Bronchial epithelial cell (primary cell): ENCODE results near the gene BCAS3. TPM values are rescaled to one million over a fixed set of nuclear protein-coding genes. Genes with fewer than 3 reads are reported as not detected.

Source experiments
- DNase-seq: peaks from one replicate; pipeline ENCODE4 v3.0.0-alpha.2; 2010; ENCODE audit warnings: low read depth
- FAIRE-seq: peaks from 2 replicates; lab custom pipeline; 2011; peaks lifted over from hg19 to GRCh38; lab: Jason Lieb, UNC
- H3K27me3 ChIP-seq: 2 replicates; pipeline ENCODE4 v1.5.1; 2011; ENCODE audit warnings: low read length; ENCODE audit not compliant: control insufficient read depth, insufficient read depth
- H3K36me3 ChIP-seq: 2 replicates; pipeline ENCODE4 v1.5.1; 2011; ENCODE audit warnings: low read length; ENCODE audit not compliant: control insufficient read depth, insufficient read depth
- H3K4me3 ChIP-seq: 2 replicates; pipeline ENCODE4 v1.5.1; 2011; ENCODE audit warnings: mild to moderate bottlenecking, low read depth, low read length, control low read depth
- CTCF ChIP-seq: IDR thresholded peaks from 2 replicates; pipeline ENCODE4 v1.5.1; 2011; ENCODE audit warnings: mild to moderate bottlenecking, moderate library complexity, low read length, control low read depth, inconsistent platforms; ENCODE audit not compliant: insufficient read depth, severe bottlenecking
- total RNA-seq: library from RNA; depleted of rRNA; stranded (reverse); fragments of >200 nt; gene quantifications from 2 replicates; pipeline ENCODE4 v1.2.1, GENCODE V29; 2014

BCAS3 gene
- total RNA-seq, 1 donor from 2014 or later, result 10.3 TPM

- no peaks in the 10 kb centered on the region for H3K36me3 ChIP-seq
- H3K27me3 ChIP-seq, result no peaks in the 10 kb centered on the region
- DNase-seq (no peak), FAIRE-seq (no peak)
- TF ChIP-seq CTCF, result no peak
- no peak overlapping the region for H3K4me3 ChIP-seq
These were observed 526.8 kb downstream of the BCAS3 start for GRCh38 chr17:61204456-61204855.

GRCh38 chr17:61205401-61205800 lies 527.8 kb downstream of the BCAS3 start:
- no peak for TF ChIP-seq CTCF
- no peak overlapping the region for H3K4me3 ChIP-seq
- DNase-seq (no peak), FAIRE-seq (no peak)
- H3K27me3 ChIP-seq, result no peaks in the 10 kb centered on the region
- no peaks in the 10 kb centered on the region for H3K36me3 ChIP-seq

DNA sequence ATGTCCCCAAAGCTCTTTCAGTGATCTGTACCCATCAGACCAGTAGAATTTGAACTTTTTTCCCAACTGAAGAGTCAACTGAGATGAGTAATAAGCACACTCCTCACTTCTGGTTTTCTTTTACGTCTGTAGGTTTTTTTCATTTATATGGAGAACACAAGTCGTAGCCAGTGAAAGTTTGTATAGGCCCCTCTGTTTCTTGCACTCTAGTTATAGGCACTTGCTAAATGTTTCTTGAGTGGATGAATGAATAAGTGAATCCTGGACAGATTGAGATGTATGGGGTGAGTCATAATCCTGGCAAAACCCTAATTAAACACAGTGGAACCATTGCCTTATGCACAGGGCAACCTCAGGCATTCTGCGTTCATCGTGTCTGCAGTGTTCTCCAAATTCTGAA lies 528.3 kb downstream of the BCAS3 start:
- Histone ChIP-seq H3K27me3 (no peaks in the 10 kb centered on the region), H3K36me3 (no peaks in the 10 kb centered on the region), H3K4me3 (no peak overlapping the region)
- DNase-seq (peak; percentile 31), FAIRE-seq (peak; percentile 32)
- no peak for TF ChIP-seq CTCF

- DNase-seq (no peak), FAIRE-seq (no peak)
- no peak for TF ChIP-seq CTCF
- H3K36me3 ChIP-seq, result no peaks in the 10 kb centered on the region
- H3K4me3 ChIP-seq, result no peak overlapping the region
- H3K27me3 ChIP-seq, result no peaks in the 10 kb centered on the region
These were observed 529.3 kb downstream of the BCAS3 start for GRCh38 chr17:61206922-61207321.

GRCh38 chr17:61208301-61209105 lies 530.9 kb downstream of the BCAS3 start:
- H3K4me3 ChIP-seq, result no peak overlapping the region
- no peak for TF ChIP-seq CTCF
- FAIRE-seq, result no peak

DNA sequence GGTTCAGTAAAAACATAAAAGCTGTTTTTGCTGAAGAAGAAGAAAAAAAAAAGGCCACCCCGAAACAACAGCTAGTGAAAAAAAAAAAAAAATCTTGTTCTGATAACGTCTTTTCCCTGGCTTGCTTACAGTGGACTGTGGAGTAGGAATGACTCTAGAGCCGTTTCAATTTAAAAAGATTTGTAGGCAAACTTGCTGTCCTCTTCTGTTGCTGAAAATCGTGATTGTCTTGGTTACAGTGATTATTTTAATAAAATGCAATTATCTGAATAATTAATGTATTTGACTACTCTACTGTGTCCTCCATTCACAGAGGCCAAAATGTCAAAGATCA lies 531.4 kb downstream of the BCAS3 start:
- H3K27me3 ChIP-seq, result no peaks in the 10 kb centered on the region
- no peaks in the 10 kb centered on the region for H3K36me3 ChIP-seq
- DNase-seq (no peak), FAIRE-seq (no peak)
- H3K4me3 ChIP-seq, result no peak overlapping the region
- no peak for TF ChIP-seq CTCF

More at GRCh38 chr17:61208301-61209105, 530.9 kb downstream of the BCAS3 start:
- peak; percentile 7 for DNase-seq
- no peaks in the 10 kb centered on the region for H3K36me3 ChIP-seq
- no peaks in the 10 kb centered on the region for H3K27me3 ChIP-seq
